AG04449 (cell line): ENCODE results near the gene PAM16.
"Not testable (repeated sequence)": the region's sequence is repeated elsewhere in the genome, so short reads cannot be mapped to it uniquely, and the experiment has no call there.

Experiments used
- CTCF ChIA-PET: fragments of 350-600 bp; formaldehyde crosslinking; extraction: SDS; loops from one replicate; lab custom pipeline; 2021; ENCODE audit warnings: antibody characterized with exemption; lab: Yijun Ruan, JAX
- POLR2A ChIA-PET: fragments of 400-600, 350-600 bp; formaldehyde crosslinking; extraction: SDS; loops from one replicate; lab custom pipeline; 2020; ENCODE audit warnings: antibody characterized with exemption, inconsistent platforms; lab: Yijun Ruan, JAX
- DNase-seq: peaks from one replicate; pipeline ENCODE4 v3.0.0-alpha.2; 2010; ENCODE audit warnings: low read depth, low spot score
- H3K4me3 ChIP-seq: 2 replicates; pipeline ENCODE4 v1.5.1; 2011; ENCODE audit warnings: low read depth, mild to moderate bottlenecking, control low read depth, low read length
- CTCF ChIP-seq: IDR thresholded peaks from one replicate; pipeline ENCODE4 v1.5.1; 2011; ENCODE audit warnings: mild to moderate bottlenecking, moderate library complexity, low read length, control low read depth, inconsistent platforms; ENCODE audit not compliant: insufficient read depth; ENCODE audit errors: missing control alignments

The PAM16 gene

GRCh38 chr16:4347010-4347409 lies 4.1 kb downstream of the PAM16 start:
- no peak overlapping the region for H3K4me3 ChIP-seq
- TF ChIP-seq CTCF = no peak
- CTCF ChIA-PET = interaction anchor here (1.0 to 12.9 kb wide), 4 partner anchors 11 to 92 kb away, joined by 3 to 213 read pairs (median 4); no protein-coding TSS in a partner anchor
- DNase-seq = no peak
- POLR2A ChIA-PET = no interaction called here

GRCh38 chr16:4345836-4346781 lies 5.0 kb downstream of the PAM16 start:
- POLR2A ChIA-PET = no interaction called here

GRCh38 chr16:4344983-4345835 lies 5.9 kb downstream of the PAM16 start:
- H3K4me3 ChIP-seq = no peak overlapping the region
- DNase-seq = no peak
- POLR2A ChIA-PET = no interaction called here
- no peak for TF ChIP-seq CTCF
- CTCF ChIA-PET = interaction anchor here (1.6 to 12.9 kb wide), 3 partner anchors 13 to 58 kb away, joined by 6 to 213 read pairs (median 8); no protein-coding TSS in a partner anchor

More at GRCh38 chr16:4345836-4346781, 5.0 kb downstream of the PAM16 start:
- TF ChIP-seq CTCF = no peak
- DNase-seq = no peak
- CTCF ChIA-PET = interaction anchor here (0.7 to 12.9 kb wide), 5 partner anchors 12 to 145 kb away, joined by 3 to 213 read pairs (median 6); no protein-coding TSS in a partner anchor
- no peak overlapping the region for H3K4me3 ChIP-seq

GRCh38 chr16:4344300-4344982 lies 6.7 kb downstream of the PAM16 start:
- POLR2A ChIA-PET, DNase-seq, H3K4me3 ChIP-seq: not testable (repeated sequence)
- CTCF ChIA-PET = interaction anchor here (1.6 to 12.9 kb wide), 4 partner anchors 14 to 59 kb away, joined by 7 to 213 read pairs (median 91); no protein-coding TSS in a partner anchor

- DNase-seq = no peak
- ChIA-PET POLR2A (no interaction called here), CTCF (interaction anchor here (1.6 to 9.9 kb wide), 4 partner anchors 8 to 59 kb away, joined by 7 to 94 read pairs (median 52); partner anchors contain the start of gene PAM16)
- H3K4me3 ChIP-seq = no peak overlapping the region
- no peak for TF ChIP-seq CTCF
Observed at GRCh38 chr16:4342866-4343744, 8.0 kb downstream of the PAM16 start.
